Inferior parietal cortex (tissue), 1 donor: Measurements from ENCODE around the gene TMEM144.

Experiments
- DNase-seq: peaks from one replicate; pipeline ENCODE4 v3.0.0-alpha.2; 2016; ENCODE audit errors: extremely low spot score

Gene TMEM144

DNA sequence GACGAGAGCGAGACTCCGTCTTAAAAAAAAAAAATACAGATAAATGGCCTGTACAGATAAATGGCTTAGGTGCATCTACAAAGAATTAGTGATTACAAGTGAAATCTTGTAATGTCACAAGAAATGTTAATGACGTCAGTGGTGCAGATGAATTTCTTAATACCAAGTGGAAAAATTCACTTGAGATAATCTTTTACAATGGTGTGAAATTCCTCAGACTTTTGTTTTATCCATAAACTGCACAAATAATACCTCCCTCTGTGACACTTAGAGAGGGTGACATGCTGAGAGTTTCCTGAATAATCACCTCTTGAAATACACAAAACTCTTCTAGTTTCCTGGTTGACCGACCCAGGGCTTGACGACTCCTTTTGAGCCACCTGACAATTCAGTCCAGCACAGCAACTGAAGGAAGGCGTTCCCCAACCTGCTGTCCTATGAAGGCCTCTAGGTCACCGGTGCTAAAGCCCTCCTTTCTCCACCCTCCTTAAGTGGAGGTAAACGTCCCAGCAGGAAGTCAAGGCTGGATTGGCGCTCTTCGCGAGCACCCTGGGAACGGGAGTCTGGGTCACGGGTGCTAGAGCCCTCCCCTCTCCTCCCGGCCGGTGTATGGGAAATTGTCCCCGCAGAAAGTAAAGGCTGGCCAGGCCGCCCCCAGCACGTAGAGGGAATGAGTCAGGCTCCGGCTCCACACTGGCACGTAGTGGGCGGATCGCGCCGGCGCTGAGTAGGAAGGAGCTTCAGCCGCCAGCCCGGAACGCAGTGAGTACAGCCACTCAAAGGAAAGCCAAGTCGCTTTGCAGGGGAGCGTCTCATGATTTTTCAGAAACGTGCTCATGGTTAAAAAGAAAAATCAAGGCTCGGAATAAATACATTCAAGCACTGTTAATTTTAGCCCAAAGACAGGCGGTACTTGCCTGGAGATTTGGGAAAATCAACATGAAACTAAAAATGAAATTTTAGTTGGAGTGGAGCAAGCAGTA is at the start of gene TMEM144:
TMEM144 (plus strand) TSS at position 662 of the 983 bp plus-strand sequence. CDS start 2,182 bp downstream, outside the sequence.
- peak; percentile 88 for DNase-seq

DNA sequence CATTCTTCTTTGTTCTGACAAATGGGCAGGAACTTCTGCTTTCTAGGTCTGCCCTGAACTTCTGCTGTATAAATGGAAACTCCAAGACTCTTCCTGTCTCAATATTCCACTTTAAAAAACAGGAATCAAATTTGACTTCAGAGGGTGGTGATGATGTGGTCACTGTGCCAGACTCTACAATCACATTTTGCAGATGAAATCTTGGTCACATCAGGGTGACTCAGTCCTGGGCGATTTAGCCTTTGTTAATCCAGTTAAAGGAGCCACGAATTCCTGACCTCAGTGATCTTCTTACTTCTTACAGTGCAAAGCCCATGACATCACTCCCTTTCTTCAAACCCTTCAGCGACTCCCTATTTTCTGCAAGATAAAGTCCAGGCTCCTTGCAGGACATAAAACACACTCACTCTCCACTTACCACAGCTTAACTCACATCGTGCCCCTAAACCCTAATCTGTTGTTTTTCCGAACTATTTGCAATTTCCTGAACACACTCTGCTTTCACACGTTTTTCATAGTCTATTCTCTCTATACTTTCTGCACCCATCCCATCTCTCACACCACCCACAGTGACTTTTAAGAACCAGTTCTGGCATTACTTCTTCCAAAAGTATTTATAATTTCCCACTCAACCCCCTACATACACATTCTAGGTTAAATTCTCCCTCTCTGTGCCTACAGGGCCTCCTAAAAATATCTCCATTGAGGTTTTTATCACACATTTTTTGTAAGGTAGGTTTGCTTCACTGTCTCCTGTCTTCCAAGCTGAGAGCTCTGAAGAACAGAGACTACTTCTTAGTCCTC is 48.5 kb upstream of the TMEM144 start:
- peak; percentile 52 for DNase-seq

DNA sequence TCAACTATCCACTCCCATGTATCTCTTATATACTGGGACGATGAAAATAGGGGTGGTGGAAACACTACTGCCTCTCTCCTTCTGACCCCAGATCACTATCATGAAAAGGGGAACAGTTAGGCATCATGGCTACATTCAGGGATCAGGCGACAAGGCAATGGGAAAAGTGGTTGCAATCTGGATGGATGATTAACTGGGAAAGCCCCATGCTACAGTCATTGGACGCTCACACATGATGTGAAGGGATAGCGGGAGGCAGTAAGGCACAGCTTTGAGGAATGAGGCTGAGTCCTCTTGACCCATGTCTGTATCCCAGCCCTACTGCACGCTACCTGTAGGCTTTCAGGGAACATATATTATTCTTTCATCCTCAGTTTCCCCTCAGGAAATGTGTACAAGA is 47.7 kb upstream of the TMEM144 start:
- no peak for DNase-seq

DNA sequence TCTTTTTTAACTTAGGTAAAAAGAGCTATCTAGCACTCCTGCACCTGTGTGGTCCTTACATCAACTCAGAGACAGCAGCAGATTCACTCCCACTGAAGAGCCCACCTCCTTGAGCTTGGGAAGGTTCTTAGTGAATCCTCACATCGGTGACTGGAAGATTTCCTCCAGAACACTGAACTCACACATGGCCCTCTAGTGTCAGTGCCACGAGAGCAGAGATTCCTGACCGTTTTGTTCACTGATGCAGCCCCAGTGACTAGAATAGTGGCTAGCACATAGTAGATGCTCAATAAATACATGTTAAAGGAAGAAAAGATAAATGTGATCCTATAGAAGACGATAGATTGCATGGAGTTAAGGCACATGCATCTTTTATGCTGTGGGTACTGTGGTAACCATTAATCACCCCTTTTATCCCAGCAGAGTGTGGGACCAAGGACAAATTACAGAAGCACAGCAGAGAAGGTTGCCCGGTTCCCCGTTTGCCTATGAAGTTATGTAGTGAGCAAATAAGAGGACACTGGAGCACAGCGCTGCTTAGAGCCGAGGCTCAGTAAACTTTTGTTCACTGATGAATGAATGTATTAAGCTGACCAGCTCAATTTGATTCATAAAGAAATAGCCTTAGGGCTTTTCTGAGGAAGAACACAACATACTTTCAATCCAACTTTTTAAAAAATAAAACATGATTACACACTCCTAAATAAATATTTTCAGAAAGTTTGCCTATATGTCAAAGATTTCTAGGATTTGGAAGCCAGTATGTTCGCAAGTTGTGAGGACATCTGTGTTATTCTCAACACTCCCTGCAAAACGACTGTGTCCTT is 46.1 kb upstream of the TMEM144 start:
- no peak for DNase-seq

DNA sequence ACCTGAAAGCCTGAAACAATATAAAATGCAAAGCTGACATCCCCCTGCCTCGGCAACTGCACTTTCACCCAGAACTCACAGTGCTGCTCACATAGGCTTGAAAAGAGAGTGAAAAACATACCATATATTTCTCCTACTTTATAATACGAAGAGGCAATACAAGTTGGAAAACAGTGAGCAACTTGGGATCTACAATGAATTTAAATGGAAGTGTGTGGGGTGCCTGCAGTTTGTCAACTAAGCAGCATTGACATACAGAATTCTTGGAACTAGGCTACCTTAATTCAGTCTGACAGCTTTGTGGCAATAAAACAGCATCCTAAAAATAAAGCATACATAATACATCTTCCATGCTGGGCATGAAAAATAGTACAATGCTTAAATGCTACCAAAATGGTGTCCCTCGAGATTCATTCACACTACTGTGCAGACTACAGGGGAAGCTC is 45.5 kb upstream of the TMEM144 start:
- DNase-seq, result no peak

DNA sequence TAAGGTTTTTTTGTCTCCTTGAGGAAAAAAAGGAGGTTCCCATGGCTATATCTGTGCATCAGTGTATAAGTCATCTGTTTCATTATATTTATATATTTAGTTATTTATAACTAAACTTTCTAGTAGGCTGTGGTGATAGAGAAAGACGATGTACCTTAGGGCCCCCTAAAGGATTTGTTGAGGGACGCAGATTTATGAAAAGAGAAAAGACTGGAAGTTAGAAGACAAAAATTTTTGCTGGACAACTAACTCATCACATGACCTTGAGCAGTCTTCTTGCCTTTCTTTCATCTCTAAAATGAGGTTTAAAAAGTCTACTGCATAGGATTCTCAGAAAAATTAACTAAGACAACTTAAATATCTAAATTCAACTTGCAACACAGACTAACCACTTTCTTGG is 43.6 kb upstream of the TMEM144 start:
- no peak for DNase-seq

DNA sequence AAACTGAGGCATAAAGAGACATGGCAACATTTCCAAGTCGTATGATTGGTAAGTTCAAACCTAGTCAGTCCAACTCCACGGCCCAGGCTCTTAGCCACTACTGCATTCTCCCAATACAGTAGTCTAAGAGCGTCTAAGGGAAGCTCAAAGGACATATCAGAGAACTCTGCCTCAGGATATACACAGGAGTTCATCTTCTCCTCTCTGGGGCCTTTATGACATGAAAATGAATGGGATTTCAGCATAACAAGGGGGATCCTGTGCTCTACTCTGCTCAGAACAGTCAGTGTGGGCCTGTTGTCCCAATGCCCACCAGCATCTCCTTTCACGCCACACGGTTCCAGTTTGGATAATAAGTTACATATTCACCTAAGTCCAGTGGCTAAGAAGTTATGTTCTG is 41.7 kb upstream of the TMEM144 start:
- DNase-seq, result no peak

DNA sequence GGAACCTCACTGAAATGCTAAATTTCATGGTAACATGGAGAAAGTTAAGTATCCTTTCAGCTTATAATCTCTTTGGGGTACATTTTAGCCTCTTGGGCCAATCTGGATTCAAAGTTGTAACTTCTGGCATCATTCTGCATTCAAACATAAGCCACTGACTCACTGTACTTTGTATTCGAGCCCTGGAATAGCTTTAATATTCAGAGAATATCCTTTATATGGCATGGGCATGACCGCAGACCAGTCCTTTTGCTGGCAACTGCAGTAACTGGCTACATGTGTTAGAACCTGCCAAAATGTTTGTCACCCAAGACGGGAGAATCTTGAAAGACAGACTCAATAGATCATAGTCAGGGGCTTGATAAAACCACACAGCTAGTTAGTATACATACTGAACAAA is 40.8 kb upstream of the TMEM144 start:
- no peak for DNase-seq

DNA sequence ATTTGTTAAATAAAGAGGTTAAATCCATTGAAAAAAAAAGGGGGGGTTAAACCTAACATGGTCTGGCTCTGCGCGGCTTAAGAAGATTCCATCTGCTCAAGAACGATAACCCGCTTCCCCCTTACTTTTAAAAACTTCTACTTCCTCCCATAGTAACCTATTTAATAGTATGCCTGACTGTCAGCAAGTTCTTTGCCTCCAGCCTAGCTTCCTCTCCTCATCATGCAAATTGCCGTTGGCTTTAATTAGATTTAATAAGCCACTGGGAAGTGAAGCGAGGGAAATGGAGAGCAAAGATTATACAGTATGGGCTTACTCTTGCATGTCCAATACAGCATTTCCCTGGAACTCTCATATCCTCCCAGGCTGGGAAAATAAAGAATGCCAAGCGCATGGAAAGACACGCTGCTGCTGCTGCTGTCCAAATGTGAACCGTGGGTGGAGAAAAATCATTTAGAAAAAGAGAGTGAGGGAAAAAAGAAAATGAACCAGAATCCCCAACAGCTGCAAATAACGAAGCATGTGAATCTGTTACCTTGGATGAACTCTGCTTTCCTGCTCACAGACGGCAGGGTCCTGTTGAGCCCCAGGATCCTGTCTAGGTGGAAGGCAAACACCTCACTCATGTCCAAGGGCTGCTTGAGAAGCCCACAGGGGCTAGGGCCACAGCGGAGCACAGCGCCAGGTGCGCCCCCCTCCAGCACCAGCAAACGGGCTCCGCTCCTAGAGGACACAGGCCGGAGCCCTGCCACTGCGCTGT is 40.2 kb upstream of the TMEM144 start:
- no peak for DNase-seq

DNA sequence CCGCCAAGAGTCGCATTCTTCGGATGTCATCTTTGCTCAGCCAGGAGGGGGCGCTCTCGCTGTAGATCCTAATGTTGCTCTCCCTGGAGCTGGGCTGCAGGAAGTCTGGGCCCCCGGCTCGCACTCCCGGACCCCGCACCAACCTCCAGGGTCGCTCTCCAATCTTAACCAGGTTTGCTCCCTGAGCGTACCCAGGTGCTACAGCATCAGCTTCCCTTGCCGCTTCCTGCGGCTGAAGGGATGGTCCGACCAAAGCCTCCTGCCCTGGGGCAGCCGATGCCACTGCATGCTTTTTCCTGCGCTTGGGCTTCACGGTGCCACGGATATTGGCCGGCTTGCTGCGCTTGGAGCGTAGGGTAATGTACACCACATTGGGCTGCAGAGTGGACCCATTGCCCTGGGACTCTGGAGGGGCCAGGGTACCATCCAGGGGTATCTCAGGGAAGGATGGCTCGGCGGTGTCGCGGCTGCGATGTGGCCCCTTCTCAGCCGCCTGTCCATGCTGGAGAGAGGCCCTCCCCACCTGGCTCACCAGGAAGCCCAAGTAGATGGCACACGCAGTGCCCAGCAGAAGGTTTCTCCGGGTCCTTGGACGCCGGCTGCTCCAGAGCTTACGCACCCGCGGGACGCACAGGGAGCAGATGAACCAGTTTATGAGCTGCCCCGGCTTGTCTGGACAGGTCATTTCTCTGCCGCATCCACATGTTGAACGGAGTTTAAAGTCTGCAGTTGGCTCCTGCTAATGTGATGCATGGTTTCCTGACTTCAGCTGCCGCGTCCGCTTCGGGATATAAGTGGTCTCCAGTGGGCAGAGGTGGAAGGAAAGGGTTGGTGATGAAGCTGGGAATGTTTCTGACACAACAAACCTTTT is 39.4 kb upstream of the TMEM144 start:
- no peak for DNase-seq

DNA sequence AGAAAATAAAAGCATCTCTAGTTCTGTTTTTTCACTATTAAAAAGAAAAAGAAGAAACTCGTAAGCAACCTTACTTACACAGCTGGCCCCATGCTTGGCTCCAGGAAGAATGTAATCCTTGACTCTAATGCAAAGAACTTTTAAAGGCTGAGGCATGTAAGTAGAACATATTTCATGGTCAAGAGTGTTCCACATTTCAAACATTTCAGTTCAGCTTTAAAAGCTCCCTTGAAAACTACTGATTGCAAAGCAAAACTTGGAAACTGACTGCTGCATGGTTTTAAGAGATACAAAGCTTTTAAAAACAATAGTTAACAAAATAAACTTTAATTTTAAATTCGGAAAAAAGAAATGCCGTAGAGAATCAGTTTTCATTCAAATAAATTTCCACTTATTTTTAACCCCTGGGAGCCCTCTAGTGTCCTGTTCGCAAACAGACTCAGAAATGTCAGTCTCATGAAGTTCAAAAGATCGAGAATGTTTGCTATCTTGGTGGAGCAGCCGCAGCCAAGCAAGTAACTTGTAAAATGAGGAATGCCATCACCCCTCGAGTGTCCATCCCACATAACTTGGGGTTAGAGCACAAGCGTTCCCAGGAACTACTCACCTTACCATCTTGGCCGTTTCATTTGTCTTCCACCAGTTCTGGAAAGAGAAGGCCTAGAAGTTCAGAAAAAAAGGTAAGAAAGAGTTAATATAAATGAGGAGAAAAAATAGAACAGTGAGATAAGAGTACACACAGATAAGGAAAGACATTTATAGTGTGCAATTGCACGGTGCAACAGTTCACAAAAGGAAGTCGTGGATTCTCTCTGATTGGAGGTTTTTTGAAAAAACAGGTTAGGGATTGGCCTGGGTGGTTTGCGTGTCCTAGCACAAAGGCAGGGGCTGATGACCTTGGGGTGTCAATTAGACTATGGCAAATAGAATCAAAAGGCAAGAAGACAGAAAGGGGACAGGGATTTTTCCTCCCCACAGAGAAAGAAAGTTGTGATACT is 37.7 kb upstream of the TMEM144 start, which contains the start of gene GASK1B:
GASK1B (minus strand) TSS at position 765 of the 998 bp plus-strand sequence. CDS start 1,650 bp downstream, outside the sequence.
- DNase-seq, result peak; percentile 85

DNA sequence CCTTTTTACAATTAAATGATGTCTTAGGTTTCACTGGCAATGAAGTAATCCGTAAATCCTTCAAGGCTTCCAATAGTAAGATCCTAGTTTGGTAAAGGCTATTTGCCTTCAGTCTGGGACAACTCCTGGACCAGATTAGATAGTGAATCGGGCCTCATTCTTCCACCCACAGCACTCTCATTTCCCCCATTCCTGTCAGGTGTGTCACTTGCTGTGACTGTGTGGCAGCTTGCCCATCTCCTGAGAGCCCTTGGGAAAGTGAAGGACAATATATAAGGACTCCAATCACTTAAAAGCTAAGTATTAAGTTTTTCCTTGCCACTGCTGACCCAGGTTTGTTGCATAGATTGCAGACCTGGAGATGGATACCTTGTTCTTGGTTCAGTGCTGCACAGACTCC is 34.2 kb upstream of the TMEM144 start:
- DNase-seq, result no peak

DNA sequence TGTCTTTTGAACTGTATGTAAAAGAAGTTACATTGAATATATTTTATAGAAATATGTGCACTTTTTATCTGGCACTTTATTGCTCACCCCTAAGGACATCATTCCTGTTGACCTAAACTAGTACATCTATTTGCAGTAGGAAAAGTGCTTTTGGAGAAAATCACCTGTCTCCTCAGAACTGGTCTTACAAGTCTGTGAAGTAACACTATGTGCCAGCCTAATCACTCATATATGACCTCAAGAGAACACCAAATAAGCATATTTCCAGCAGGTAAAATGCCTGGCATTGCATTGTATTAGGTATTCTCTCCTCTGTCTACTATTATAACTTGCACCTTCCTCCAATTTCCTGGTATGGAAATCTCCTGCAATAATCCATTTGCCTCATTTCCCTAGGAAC is 33.5 kb upstream of the TMEM144 start:
- no peak for DNase-seq

DNA sequence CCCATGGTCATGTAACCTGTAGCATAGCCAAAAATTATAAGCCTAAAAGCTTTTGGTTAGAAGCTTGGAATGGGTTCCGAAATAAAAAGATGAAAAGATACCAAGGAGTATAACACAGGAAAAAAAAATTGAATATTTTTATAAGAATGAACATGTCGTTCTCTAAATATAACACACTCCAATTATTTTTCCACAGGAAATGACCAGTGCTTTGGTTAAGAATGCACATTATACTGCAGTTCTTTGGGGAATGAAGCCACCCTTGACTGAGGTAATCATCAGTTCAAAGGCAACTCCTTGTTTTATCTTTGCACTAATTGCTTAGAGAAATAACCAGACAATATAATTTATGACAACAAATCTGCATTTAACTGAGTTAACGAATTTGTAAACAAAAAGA is 30.8 kb upstream of the TMEM144 start:
- no peak for DNase-seq

DNA sequence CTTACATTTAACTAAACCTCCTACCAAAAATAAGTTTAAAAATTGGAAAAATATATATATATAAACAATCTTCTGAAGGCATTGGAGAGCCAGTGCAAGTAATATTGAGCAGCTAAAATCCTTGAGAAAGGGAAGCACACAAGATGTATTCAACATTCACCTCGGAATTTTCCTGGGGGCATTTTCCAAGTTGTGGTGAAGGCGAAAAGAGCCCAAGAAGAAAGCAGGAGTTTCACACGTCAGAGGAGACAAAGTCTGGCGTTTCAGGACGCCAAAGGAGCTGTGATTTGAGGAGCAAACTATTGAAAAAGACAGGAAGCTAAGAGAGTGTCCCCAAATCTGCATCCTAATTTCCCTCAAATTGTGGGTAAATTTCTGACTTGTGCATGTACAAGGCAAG is 28.4 kb upstream of the TMEM144 start:
- DNase-seq, result no peak

DNA sequence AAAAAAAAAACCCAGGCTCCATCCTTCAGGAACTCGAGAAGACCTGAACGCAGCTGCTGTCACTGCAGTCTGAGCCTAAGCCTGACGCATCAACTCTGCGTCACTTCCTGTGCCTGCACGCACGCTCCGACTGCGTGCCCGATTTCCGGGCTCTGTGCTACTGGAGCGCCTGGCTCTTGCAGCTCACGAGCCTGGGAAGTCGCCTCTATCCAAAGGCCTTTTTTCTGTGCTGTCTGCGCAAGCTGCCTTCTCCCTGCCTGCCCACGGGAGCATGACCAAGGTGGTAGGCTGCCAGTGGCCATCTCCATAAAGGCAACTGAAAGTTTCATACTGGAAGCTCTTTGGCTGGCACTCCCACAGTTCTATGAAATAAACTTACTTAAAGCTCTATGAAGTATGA is 27.6 kb upstream of the TMEM144 start:
- no peak for DNase-seq

DNA sequence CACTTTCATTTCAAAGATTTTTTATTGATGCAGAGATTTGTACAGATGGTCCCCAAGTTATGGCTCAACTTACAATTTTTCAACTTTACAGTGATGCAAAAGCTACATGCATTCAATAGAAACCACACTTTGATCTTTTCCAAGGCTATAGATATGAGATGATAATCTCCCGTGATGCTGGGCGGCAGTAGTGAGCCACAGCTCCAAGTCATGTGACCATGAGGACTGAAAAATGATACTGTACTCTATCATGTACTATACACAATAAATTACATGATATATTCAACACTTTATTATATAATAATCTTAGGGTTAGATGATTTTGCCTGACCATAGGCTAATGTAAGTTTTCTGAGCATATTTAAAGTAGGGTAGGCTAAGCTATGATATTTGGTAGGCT is 23.5 kb upstream of the TMEM144 start:
- no peak for DNase-seq

DNA sequence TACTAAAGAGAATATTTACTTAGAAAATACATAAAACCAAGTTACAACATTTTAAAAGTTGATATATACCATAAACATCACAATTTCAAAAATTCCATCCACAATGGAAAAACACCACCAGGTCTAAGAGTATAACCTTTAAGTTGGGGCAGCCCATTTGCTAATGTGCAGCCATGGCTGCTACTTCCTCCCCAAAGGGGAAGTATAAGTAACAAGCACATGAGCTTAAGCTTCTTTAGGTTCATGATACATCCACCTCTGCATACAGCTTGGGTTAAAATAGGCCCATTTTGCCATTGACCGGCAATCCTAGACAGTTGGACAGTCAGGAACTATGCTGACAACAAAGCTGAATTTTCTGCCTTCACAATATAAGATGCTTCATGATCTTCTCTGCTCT is 20.9 kb upstream of the TMEM144 start:
- no peak for DNase-seq

DNA sequence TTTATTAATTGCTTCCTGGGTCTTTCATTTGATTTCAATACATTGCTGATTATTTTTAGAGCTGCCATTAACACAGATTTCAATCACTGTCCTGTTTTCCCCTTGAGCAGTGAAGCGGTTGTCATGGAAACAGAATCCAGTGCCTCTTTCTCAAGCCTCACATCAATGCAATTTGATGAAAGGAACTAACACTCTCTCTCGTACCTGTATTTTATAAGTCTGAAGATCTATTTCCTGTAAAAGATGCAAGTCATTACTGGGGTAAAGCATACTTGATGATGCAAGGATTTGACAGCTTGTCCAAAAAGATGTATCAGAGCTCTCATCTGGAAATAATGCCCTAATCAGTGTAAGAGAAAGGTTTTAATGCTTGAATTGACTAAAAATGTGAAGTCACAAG is 19.6 kb upstream of the TMEM144 start:
- no peak for DNase-seq
